ENCODE measurements around the gene KRTAP6-1.

KRTAP6-1 gene

DNA sequence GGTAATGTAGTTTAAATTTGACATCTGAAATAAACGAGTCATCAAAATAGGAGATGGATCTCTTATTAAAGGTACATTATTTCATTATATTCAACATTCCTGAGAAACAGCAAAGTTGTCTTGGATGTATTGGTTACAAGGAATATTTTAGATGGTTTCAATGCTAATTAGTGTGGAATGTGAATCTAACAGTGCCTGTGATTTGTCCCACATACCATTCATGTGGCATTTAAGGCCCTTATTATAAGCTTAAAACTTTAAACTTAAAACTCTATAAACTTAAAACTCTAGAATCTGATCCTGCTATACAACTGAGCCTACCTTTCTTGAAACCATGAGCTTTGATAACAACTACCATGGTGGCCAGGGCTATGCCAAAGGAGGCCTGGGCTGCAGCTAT is 12.9 kb downstream of the KRTAP6-1 start, which contains the start of gene KRTAP22-1:
TSS of gene KRTAP22-1 (plus strand) at position 301 of the 400 bp plus-strand sequence.
- Histone ChIP-seq H3F3A (ENCODE audit: control insufficient read depth, insufficient read depth) (no peaks in the 10 kb centered on the region), H3K4me2 (ENCODE audit: low read length) (no peak within 1 kb of the TSS), H3K4me3 (ENCODE audit: low read length) (no peak within 1 kb of the TSS), H3K79me2 (ENCODE audit: control insufficient read depth, low read length) (no peaks in the 10 kb centered on the region), H3K27me3 (ENCODE audit: control insufficient read depth, low read length) (no peaks in the 10 kb centered on the region), H3K4me1 (ENCODE audit: control insufficient read depth, low read length) (no peaks in the 10 kb centered on the region), H3K9me3 (ENCODE audit: control insufficient read depth, insufficient read depth, low read length) (no peaks in the 10 kb centered on the region), H3K36me3 (ENCODE audit: control insufficient read depth, low read length) (no peaks in the 10 kb centered on the region), H3K9me2 (replicated peaks; ENCODE audit: control insufficient read depth, low read length) (no peaks in the 10 kb centered on the region), H4K20me1 (ENCODE audit: control insufficient read depth, insufficient read depth, low read depth, low read length) (no peaks in the 10 kb centered on the region), H3K27ac (ENCODE audit: low read depth, low read length) (no peak within 1 kb of the TSS)
- TF ChIP-seq CTCF (IDR thresholded peaks at IDR 0.05; ENCODE audit: low read depth, low read length, poor library complexity, severe bottlenecking) = no peak
- TF ChIP-seq EZH2phosphoT487 (IDR thresholded peaks at IDR 0.05; ENCODE audit: borderline replicate concordance, low read length) = no peak

GRCh38 chr21:30598802-30599201 is 14.9 kb downstream of the KRTAP6-1 start, which contains the start of gene KRTAP6-2:
TSS of gene KRTAP6-2 (minus strand) at chr21:30598902. CDS start at chr21:30598874, 28 bp downstream.
- Histone ChIP-seq H3K27me3 (ENCODE audit: control insufficient read depth, low read length) (no peaks in the 10 kb centered on the region), H3K79me2 (ENCODE audit: control insufficient read depth, low read length) (no peaks in the 10 kb centered on the region), H4K20me1 (ENCODE audit: control insufficient read depth, insufficient read depth, low read depth, low read length) (no peaks in the 10 kb centered on the region), H3K4me2 (ENCODE audit: low read length) (no peak within 1 kb of the TSS), H3K27ac (ENCODE audit: low read depth, low read length) (no peak within 1 kb of the TSS), H3F3A (ENCODE audit: control insufficient read depth, insufficient read depth) (no peaks in the 10 kb centered on the region), H3K36me3 (ENCODE audit: control insufficient read depth, low read length) (no peaks in the 10 kb centered on the region), H3K9me2 (replicated peaks; ENCODE audit: control insufficient read depth, low read length) (no peaks in the 10 kb centered on the region), H3K4me1 (ENCODE audit: control insufficient read depth, low read length) (no peaks in the 10 kb centered on the region), H3K4me3 (ENCODE audit: low read length) (no peak within 1 kb of the TSS), H3K9me3 (ENCODE audit: control insufficient read depth, insufficient read depth, low read length) (no peaks in the 10 kb centered on the region)
- TF ChIP-seq CTCF (IDR thresholded peaks at IDR 0.05; ENCODE audit: low read depth, low read length, poor library complexity, severe bottlenecking) (no peak), EZH2phosphoT487 (IDR thresholded peaks at IDR 0.05; ENCODE audit: borderline replicate concordance, low read length) (no peak)

GRCh38 chr21:30592140-30592539 is 21.6 kb downstream of the KRTAP6-1 start, which contains the start of gene KRTAP6-3:
TSS of gene KRTAP6-3 (plus strand) at chr21:30592440. CDS start at chr21:30592446, 6 bp downstream.
- H3K4me3 ChIP-seq (ENCODE audit: low read length) = no peak within 1 kb of the TSS
- H3F3A ChIP-seq (ENCODE audit: control insufficient read depth, insufficient read depth) = no peaks in the 10 kb centered on the region
- H3K4me1 ChIP-seq (ENCODE audit: control insufficient read depth, low read length) = no peaks in the 10 kb centered on the region
- H3K4me2 ChIP-seq (ENCODE audit: low read length) = no peak within 1 kb of the TSS
- no peaks in the 10 kb centered on the region for H4K20me1 ChIP-seq (ENCODE audit: control insufficient read depth, insufficient read depth, low read depth, low read length)
- H3K9me3 ChIP-seq (ENCODE audit: control insufficient read depth, insufficient read depth, low read length) = no peaks in the 10 kb centered on the region
- H3K36me3 ChIP-seq (ENCODE audit: control insufficient read depth, low read length) = no peaks in the 10 kb centered on the region
- H3K27me3 ChIP-seq (ENCODE audit: control insufficient read depth, low read length) = no peaks in the 10 kb centered on the region
- no peaks in the 10 kb centered on the region for H3K9me2 ChIP-seq (replicated peaks; ENCODE audit: control insufficient read depth, low read length)
- H3K27ac ChIP-seq (ENCODE audit: low read depth, low read length) = no peak within 1 kb of the TSS
- TF ChIP-seq CTCF (IDR thresholded peaks at IDR 0.05; ENCODE audit: low read depth, low read length, poor library complexity, severe bottlenecking) (no peak), EZH2phosphoT487 (IDR thresholded peaks at IDR 0.05; ENCODE audit: borderline replicate concordance, low read length) (no peak)
- H3K79me2 ChIP-seq (ENCODE audit: control insufficient read depth, low read length) = no peaks in the 10 kb centered on the region

Measured in DOHH2 (cell line).